CD4-positive, alpha-beta T cell treated with Interleukin-17A for 1 hour (primary cell): Measurements from ENCODE around the gene CTNNBL1.

Experiments
- DNase-seq: peaks from one replicate; pipeline ENCODE4 v3.0.0-alpha.2; 2020

CTNNBL1 gene

DNA sequence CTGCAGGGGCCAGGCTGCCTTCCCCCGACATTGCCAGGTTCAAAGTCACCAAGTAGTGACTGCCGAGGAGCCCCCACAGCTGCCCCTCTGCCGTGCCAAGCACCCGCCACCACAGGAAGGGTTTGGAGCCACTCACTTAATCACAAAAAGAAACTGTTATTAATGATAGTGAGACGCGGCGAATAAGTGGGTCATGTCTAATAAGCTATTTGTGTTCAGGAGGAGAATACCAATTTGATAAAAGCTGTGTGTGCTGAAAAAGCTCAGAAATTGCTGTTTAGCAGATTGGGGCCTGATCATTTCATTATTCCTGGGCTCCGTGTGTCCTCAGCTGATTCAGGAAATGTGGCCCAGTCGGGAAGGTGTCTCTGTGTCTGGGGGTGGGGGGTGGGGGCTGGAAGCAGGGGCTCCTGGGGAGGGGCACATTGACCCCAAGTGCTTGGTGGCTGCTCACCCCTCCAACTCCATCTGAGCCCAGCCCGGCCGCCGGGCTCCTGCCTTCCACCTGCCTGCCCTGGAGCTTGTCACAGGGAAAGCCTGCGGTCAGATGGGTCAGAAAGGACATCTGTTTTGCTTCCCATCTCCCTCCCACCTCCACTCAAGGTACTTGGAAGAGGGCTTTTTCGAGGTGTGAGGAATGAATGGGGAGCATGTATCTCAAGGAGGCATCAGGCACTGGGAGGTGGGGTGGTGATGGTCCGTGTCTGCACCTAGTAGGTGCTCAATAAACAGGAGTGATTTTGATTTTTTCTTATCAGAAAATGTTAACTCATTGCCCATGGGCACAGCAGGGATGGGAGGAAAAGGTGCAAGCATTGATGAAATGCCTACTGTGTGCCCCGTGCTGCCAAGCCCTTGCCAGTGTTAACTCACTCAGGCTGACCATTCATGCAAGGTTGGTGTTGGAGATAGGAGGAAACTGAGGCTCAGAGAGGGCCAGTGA, 212.1 kb downstream of the CTNNBL1 start:
- DNase-seq, result no peak

GRCh38 chr20:37907330-37907676, 213.5 kb downstream of the CTNNBL1 start:
- DNase-seq, result no peak

- DNase-seq, result no peak
These were observed 214.0 kb downstream of the CTNNBL1 start for GRCh38 chr20:37907677-37908401.

GRCh38 chr20:37911261-37911660, 217.4 kb downstream of the CTNNBL1 start:
- no peak for DNase-seq

DNA sequence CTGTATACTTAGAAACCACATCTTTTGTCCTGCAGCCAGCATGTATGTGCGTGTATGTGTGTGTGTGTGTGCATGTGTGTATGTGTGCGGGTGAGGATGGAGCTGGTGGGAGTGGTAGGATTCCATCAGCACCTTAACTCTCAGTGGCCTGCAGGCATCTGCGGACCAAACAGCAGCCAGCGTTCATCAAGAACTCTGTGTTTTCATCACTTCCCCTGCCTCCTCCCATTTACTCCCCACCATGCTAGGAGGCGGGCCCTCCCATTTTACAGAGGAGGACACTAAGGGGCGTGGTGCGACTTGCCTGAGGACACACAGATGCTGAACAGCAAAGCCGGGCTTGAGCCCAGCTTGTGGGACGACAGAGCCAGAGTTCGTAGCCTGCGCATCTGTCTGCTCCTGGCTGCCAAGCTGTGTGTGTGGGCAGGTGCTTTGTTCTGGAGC, 218.0 kb downstream of the CTNNBL1 start:
- DNase-seq, result no peak

DNA sequence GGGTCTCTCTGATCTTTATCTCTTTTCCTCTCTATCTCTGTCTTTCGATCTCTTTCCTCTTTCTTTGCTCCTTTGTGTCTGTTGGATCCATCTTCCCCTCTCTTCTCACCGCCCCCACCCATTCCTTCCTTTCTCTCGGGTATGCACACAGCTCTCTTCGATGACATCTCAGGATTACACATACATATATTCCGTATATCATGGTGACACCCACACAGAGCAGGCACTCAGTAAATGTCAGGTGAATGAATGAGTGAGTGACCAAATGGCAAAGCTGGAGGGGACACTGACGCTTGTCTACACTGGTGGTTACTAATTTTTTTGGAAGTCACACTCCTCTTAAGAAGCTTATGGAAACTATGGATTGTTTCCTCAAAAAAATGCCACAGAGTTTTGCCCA, 219.0 kb downstream of the CTNNBL1 start:
- DNase-seq, result no peak

DNA sequence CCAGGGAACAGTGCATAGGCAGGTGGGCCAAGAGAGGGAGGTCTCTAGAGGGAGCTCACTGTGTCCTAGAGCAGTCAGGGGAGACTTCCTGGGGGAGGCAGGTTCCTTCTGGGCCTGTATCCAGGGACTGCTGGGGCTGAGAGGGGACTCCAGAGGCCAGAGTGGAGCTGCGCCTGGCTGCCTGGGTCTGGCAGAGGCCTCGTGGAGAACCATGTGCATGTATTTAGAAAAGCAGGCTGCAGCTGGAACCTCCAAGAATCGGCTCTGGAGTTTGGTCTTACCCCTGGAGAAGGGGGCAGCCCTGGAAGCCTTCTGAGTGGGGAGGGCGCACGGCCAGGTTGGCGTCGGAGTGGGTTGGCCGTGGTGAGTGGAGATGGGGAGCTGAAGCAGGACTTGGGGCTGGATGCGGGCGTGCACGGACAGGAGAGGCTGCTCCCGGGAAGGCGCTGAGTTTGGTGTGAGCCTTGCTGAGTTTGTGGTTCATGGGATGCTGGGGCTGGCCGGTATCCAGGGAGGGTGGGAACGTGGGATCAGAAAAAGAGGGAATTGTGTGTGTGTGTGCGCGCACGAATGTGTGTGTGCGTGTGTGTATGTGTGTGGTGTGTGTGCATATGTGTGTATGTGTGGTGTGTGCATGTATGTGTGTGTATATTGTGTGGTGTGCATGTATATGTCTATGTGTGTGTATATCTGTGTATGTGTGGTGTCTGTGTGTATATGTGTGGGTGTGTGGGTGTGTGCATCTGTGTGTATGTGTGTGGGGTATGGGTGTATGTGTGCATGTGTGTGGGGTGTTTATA, 219.9 kb downstream of the CTNNBL1 start:
- DNase-seq, result no peak

GRCh38 chr20:37914367-37914671, 220.5 kb downstream of the CTNNBL1 start:
- no peak for DNase-seq

DNA sequence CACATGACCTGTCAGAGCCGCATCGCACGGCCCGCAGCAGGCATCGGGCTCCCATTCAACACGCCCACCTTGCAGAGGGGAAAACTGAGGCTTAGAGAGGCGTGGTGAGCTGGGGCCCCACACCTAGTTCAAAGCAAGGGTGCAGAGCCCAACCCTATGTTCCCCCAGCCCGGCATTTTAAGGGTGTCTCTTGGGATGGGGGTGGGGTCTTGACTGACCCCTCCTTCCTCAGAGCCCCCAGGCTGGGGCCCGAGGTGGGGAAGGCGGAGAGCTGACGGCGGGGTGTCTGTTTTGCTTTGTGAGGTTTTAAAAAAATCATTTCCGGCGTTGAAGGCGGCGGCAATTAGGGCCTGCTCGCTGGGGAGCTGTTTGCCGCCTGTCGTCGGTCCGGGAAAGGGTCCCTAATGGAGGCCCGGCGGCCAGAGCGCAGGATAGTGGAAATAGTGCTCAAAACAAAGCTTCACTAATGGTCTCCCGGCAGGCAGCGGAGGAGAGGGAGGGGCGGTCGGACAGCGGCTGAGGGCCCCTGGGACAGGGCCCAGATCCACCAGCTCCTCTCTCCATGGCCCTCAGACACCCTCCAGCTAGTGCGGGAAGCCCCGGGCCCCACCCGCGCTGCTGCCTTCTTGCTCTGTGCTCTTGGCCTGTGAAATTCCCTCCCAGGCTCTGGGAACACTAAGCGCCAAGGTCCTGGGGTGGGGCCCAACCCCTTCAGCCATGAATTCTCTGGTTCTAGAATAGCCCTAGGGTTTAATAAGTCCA, 221.0 kb downstream of the CTNNBL1 start:
- DNase-seq, result peak; percentile 12

- no peak for DNase-seq
These were observed 221.6 kb downstream of the CTNNBL1 start for GRCh38 chr20:37915434-37915787.

- DNase-seq, result no peak
These were observed 222.2 kb downstream of the CTNNBL1 start for GRCh38 chr20:37915800-37916570.

- no peak for DNase-seq
These were observed 223.6 kb downstream of the CTNNBL1 start for GRCh38 chr20:37917461-37917860.

- no peak for DNase-seq
These were observed 224.2 kb downstream of the CTNNBL1 start for GRCh38 chr20:37918035-37918434.

DNA sequence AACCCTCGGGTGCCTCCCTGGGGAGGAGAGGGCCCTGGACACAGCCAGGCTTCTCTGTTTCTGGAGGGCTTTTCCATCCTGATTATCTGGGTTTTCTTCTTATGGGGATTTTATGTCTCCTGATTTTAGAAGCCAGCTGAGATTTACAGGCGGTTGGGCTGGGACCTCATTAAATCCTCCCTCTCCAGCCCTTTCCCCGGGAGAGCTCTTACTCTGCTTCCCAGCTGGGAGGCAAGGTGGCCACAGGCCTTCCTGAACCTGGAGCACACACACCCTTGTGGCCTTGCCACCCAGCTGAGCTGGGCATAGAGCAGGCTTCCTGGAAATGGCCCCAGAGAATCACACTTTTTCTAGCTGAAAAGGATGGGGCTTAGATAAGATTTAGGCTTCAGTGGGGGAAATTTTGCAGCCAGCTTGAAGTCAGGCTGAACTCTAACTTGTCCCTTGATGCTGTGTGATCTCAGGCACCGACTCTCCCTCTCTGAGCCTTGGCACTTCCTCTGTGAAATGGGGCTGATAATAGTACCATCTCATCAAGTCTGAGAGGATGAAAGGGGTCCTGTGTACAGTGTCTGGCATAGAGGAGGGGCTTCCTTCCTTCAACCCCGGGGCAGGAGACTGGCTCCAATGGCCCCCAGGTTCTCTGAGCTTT, 225.7 kb downstream of the CTNNBL1 start:
- no peak for DNase-seq

DNA sequence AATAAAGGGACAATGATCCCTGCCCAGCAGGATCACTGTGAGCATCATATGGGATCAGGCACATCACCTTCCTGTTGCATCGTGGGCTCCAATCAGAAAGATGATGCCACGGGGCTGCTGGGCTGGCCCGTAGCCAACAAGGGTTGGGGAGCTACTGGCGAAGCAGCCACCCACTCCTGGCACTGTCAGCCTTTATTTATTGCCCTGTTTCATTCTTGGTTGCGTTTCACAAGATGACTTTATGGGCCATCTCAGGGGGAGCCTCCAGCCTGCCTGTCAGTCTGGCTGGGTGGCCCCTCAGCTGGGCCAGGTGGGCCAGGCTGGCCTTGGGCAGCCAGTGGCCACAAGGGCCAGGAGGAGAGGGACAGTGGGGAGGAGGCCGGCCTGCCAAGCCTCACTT, 226.4 kb downstream of the CTNNBL1 start:
- no peak for DNase-seq

DNA sequence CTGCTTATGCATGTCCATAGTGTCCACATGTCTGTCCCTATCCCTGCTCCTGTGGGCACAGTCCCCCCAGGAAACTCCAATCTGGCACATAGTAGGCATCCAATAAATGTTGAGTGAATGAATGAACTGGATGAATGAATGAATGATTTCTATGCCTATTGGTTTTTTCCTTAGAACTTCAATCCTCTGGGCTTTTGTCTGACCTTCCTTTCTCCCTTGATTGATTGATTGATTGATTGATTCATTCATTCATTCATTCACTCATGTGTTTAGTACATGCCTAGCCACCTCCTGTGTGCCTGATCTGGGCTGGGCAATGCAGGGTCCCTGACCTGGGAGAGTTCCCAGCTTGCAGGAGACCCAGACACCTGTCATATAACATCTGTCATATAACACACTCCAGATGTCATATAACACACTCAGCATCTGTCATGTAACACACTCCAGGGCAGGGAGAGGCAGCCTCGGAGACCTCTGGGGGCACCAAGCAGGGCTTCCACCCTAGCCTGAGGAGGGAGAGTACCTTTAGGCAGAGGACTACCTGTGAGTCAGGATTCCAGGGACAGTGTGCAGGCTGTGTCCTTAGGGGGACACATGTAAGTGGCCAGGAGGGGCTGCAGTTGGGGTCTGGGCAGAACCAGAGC, 227.0 kb downstream of the CTNNBL1 start:
- no peak for DNase-seq

DNA sequence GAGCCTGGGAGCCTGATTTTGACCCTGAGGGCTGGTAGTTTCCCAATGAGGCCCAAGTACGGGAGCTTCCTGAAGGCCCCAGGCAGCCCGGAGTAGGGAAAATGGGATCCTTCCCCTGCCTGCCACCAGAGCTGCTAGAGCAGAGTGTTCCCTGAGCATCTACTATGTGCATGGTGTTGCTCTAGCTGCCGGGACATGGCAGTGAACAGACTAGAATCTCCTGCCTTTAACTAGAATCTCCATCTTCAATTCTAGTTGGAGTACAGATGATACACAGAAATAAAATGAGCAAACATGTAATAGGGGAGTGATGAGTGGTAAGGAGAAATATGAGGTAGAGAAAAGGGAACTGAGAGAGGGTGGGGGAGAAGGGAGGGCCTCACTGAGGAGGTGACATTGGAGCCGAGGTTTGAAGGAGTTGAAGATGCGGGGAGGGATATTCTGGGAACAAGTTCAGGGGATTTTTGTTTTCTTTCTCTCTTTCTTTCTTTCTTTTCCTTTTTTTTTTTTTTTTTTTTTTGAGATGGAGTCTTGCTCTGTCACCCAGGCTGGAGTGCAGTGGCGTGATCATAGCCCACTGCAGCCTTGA, 227.6 kb downstream of the CTNNBL1 start:
- no peak for DNase-seq
